OCI-LY7 (cell line): ENCODE measurements around the gene GRID1.

Experiments
- CTCF ChIP-seq: fragments of 200-600 bp; sonication (generic); conservative IDR thresholded peaks from 2 replicates; pipeline ENCODE4 v1.5.1; 2014; ENCODE audit warnings: mild to moderate bottlenecking, antibody characterized with exemption, low read length, moderate library complexity, mixed read lengths
- EZH2phosphoT487 ChIP-seq: fragments of 200-600 bp; sonication (generic); IDR thresholded peaks from 2 replicates; pipeline ENCODE4 v1.6.1; 2018; ENCODE audit warnings: low read depth, borderline replicate concordance, mild to moderate bottlenecking, mixed run types, antibody characterized with exemption, low read length, moderate library complexity, mixed read lengths

- TF ChIP-seq CTCF (no peak), EZH2phosphoT487 (no peak)
These were observed 111.0 kb downstream of the GRID1 start for GRCh38 chr10:86255405-86256251.
